Ecto neural progenitor cell (in vitro differentiated cells): ENCODE results near the gene NRDE2.

Experiments
- DNase-seq: peaks from one replicate; pipeline ENCODE4 v3.0.0-alpha.2; 2018; ENCODE audit warnings: low spot score

The NRDE2 gene

GRCh38 chr14:90296641-90297040, 35.1 kb downstream of the NRDE2 start:
- DNase-seq = no peak

- no peak for DNase-seq
Measured at GRCh38 chr14:90295870-90296516, 35.7 kb downstream of the NRDE2 start.

- no peak for DNase-seq
Measured at GRCh38 chr14:90294872-90295271, 36.9 kb downstream of the NRDE2 start.

- no peak for DNase-seq
Measured at GRCh38 chr14:90293766-90294730, 37.7 kb downstream of the NRDE2 start.

GRCh38 chr14:90291699-90292098, 40.0 kb downstream of the NRDE2 start:
- DNase-seq = no peak

- no peak for DNase-seq
Measured at GRCh38 chr14:90290337-90291011, 41.3 kb downstream of the NRDE2 start.

- no peak for DNase-seq
Measured at GRCh38 chr14:90288651-90289355, 42.9 kb downstream of the NRDE2 start.

- no peak for DNase-seq
Measured at GRCh38 chr14:90287791-90288190, 44.0 kb downstream of the NRDE2 start.

GRCh38 chr14:90281756-90282155, 50.0 kb downstream of the NRDE2 start:
- no peak for DNase-seq

GRCh38 chr14:90281261-90281660, 50.5 kb downstream of the NRDE2 start:
- DNase-seq = no peak

GRCh38 chr14:90280096-90280495, 51.6 kb downstream of the NRDE2 start:
- no peak for DNase-seq

- no peak for DNase-seq
Measured at GRCh38 chr14:90278199-90279175, 53.3 kb downstream of the NRDE2 start.

- DNase-seq = no peak
Measured at GRCh38 chr14:90277581-90278198, 54.1 kb downstream of the NRDE2 start.

GRCh38 chr14:90276646-90277367, 54.9 kb downstream of the NRDE2 start:
- DNase-seq = no peak

- no peak for DNase-seq
Measured at GRCh38 chr14:90275820-90276219, 55.9 kb downstream of the NRDE2 start.

GRCh38 chr14:90275458-90275814, 56.3 kb downstream of the NRDE2 start:
- no peak for DNase-seq

GRCh38 chr14:90274808-90275457, 56.8 kb downstream of the NRDE2 start:
- DNase-seq = no peak

- no peak for DNase-seq
Measured at GRCh38 chr14:90274019-90274418, 57.7 kb downstream of the NRDE2 start.

GRCh38 chr14:90273532-90273931, 58.2 kb downstream of the NRDE2 start:
- DNase-seq = no peak
